Stimulated activated naive B cell treated with anti-CD40 and anti-IgM and Interleukin-4, amounts not matched to agents 10 μg/mL and 1 μg/mL and 100 μg/mL, for 72 hours (primary cell): ENCODE measurements around the gene FOXD1.
"Not testable (repeated sequence)": the region's sequence is repeated elsewhere in the genome, so short reads cannot be mapped to it uniquely, and the experiment has no call there.

Source experiments
- ATAC-seq, 2 donors: fragments of 150-1000 bp; cut with Tn5 transposase; replicated peaks; 2 replicates each; pipeline ENCODE4 v1.10.0; 2021; ENCODE audit warnings: moderate library complexity in 1 of 2
- DNase-seq: peaks from one replicate; pipeline ENCODE4 v3.0.0; 2021
- H3K27ac Mint-ChIP-seq: one replicate; pipeline ENCODE4 v1.8.0; 2022; ENCODE audit warnings: mild to moderate bottlenecking, mixed read lengths
- H3K27me3 Mint-ChIP-seq, 2 donors: one replicate each; pipeline ENCODE4 v1.8.0; 2022; ENCODE audit warnings: mixed read lengths in 2 of 2
- H3K36me3 Mint-ChIP-seq, 2 donors: one replicate each; pipeline ENCODE4 v1.8.0; 2022; ENCODE audit warnings: mixed read lengths in 2 of 2, mild to moderate bottlenecking in 1 of 2
- H3K4me1 Mint-ChIP-seq, 2 donors: one replicate each; pipeline ENCODE4 v1.8.0; 2022; ENCODE audit warnings: mixed read lengths in 2 of 2, mild to moderate bottlenecking in 1 of 2
- H3K4me3 Mint-ChIP-seq, 2 donors: one replicate each; pipeline ENCODE4 v1.8.0; 2022; ENCODE audit warnings: mild to moderate bottlenecking in 2 of 2, mixed read lengths in 2 of 2, moderate library complexity in 1 of 2
- H3K9me3 Mint-ChIP-seq, 2 donors: one replicate each; pipeline ENCODE4 v1.8.0; 2022; ENCODE audit warnings: mixed read lengths in 2 of 2, mild to moderate bottlenecking in 1 of 2

Gene FOXD1

GRCh38 chr5:73483676-73484075, 35.1 kb upstream of the FOXD1 start:
- no peak for DNase-seq
- ATAC-seq, result no peak
- H3K4me1 Mint-ChIP-seq, result no peaks in the 10 kb centered on the region
- peaks cover 36 to 39% of the 10 kb centered on the region in 2 donors for H3K27me3 Mint-ChIP-seq
- H3K36me3 Mint-ChIP-seq, result no peaks in the 10 kb centered on the region
- no peak overlapping the region for H3K27ac Mint-ChIP-seq
- H3K4me3 Mint-ChIP-seq, result no peak overlapping the region
- H3K9me3 Mint-ChIP-seq, result no peaks in the 10 kb centered on the region

GRCh38 chr5:73482383-73483136, 34.0 kb upstream of the FOXD1 start:
- no peak overlapping the region for H3K4me3 Mint-ChIP-seq
- DNase-seq (no peak), ATAC-seq (no peak)
- no peak overlapping the region for H3K27ac Mint-ChIP-seq
- no peaks in the 10 kb centered on the region for H3K36me3 Mint-ChIP-seq
- H3K4me1 Mint-ChIP-seq, result no peaks in the 10 kb centered on the region
- H3K9me3 Mint-ChIP-seq, result no peaks in the 10 kb centered on the region
- H3K27me3 Mint-ChIP-seq, result peaks cover 42 to 45% of the 10 kb centered on the region in 2 donors

GRCh38 chr5:73480500-73480899, 31.9 kb upstream of the FOXD1 start:
- H3K27ac Mint-ChIP-seq, result no peak overlapping the region
- H3K36me3 Mint-ChIP-seq, result no peaks in the 10 kb centered on the region
- DNase-seq (no peak), ATAC-seq (no peak)
- peaks cover 29 to 36% of the 10 kb centered on the region in 2 donors for H3K27me3 Mint-ChIP-seq
- H3K4me1 Mint-ChIP-seq, result no peaks in the 10 kb centered on the region
- H3K4me3 Mint-ChIP-seq, result no peak overlapping the region
- no peaks in the 10 kb centered on the region for H3K9me3 Mint-ChIP-seq

GRCh38 chr5:73472116-73472515, 23.5 kb upstream of the FOXD1 start:
- DNase-seq (no peak), ATAC-seq (no peak)
- Mint-ChIP-seq H3K27ac (no peak overlapping the region), H3K4me3 (no peak overlapping the region), H3K4me1 (no peaks in the 10 kb centered on the region), H3K36me3 (no peaks in the 10 kb centered on the region), H3K9me3 (no peaks in the 10 kb centered on the region), H3K27me3 (peaks cover 7 to 26% of the 10 kb centered on the region in 2 donors)

- H3K27ac Mint-ChIP-seq, result no peak overlapping the region
- DNase-seq (no peak), ATAC-seq (no peak)
- no peaks in the 10 kb centered on the region for H3K9me3 Mint-ChIP-seq
- H3K36me3 Mint-ChIP-seq, result no peaks in the 10 kb centered on the region
- peaks cover 7 to 26% of the 10 kb centered on the region in 2 donors for H3K27me3 Mint-ChIP-seq
- H3K4me3 Mint-ChIP-seq, result no peak overlapping the region
- no peaks in the 10 kb centered on the region for H3K4me1 Mint-ChIP-seq
These were observed 23.1 kb upstream of the FOXD1 start for GRCh38 chr5:73471654-73472053.

DNA sequence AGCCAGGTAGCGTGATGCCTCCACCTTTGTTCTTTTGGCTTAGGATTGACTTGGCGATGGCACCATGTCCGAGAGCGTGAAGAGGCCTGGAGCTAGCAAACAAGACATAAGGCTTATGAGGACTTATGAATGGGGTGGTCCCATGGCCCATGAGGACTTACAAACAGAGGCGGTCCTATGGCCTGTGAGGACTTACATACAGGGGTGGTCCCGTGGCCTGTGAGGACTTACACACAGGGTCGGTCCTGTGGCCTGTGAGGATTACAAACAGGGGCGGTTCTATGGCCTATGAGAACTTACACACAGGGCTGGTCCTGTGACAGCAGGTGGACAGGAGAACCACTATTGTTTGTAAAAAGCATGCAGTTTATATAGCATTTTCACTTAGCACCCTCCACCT, 21.3 kb upstream of the FOXD1 start:
- H3K27ac Mint-ChIP-seq, result no peak overlapping the region
- ATAC-seq, result no peak

DNA sequence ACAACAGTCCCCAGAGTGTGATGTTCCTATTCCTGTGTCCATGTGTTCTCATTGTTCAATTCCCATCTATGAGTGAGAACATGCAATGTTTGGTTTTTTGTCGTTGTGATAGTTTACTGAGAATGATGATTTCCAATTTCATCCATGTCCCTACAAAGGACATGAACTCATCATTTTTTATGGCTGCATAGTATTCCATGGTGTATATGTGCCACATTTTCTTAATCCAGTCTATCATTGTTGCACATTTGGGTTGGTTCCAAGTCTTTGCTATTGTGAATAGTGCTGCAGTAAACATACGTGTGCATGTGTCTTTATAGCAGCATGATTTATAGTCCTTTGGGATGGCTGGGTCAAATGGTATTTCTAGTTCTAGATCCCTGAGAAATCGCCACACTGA, 20.1 kb upstream of the FOXD1 start:
- H3K27ac Mint-ChIP-seq, H3K9me3 Mint-ChIP-seq, H3K36me3 Mint-ChIP-seq, H3K4me3 Mint-ChIP-seq, DNase-seq, ATAC-seq, H3K4me1 Mint-ChIP-seq: not testable (repeated sequence)
- H3K27me3 Mint-ChIP-seq, result peaks cover 19 to 47% of the 10 kb centered on the region in 2 donors

More for the DNA sequence above, 21.3 kb upstream of the FOXD1 start:
- Mint-ChIP-seq H3K4me3 (no peak overlapping the region), H3K36me3 (no peaks in the 10 kb centered on the region), H3K4me1 (no peaks in the 10 kb centered on the region), H3K9me3 (no peaks in the 10 kb centered on the region), H3K27me3 (peaks cover 15 to 39% of the 10 kb centered on the region in 2 donors)
- DNase-seq, result no peak

DNA sequence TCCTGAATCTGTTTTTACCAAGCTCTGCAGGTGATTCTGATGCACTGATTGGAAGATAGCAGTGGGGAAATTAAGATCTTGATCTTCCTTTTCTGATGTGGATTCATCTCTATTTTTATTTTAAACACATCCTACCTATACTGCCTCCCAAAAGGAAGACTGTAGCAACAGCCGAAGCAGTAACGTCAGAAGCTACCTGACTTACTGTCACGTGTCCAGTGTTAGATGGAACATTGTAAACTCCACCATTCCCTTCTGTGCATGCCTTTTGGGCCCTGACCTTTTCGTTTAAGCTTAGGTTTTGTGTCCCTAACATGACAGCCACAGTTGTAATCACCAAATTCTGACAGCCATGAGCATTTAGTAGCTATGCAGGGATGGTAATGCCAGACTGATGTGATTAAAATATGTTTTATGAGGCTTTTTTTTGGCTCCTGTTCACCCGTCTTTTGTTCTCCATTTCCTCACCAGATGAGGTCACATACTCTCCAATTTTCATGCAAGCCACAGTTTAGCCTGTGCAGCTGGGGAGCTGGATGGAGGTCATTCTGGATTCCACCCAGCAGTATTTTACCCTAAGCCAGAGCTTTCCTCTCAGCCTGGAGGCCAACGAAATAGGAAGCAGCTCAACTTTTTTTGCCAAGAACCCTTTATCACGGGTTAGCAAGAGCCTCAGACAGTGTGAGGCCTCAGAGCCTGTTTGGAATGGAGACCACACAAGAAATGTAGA, 15.6 kb upstream of the FOXD1 start:
- ATAC-seq (no peak), DNase-seq (no peak)
- Mint-ChIP-seq H3K4me3 (no peak overlapping the region), H3K36me3 (no peaks in the 10 kb centered on the region), H3K4me1 (no peaks in the 10 kb centered on the region), H3K27ac (no peak overlapping the region), H3K27me3 (peaks cover 30 to 35% of the 10 kb centered on the region in 2 donors), H3K9me3 (no peaks in the 10 kb centered on the region)

GRCh38 chr5:73460133-73460532, 11.6 kb upstream of the FOXD1 start:
- Mint-ChIP-seq H3K36me3 (no peaks in the 10 kb centered on the region), H3K27ac (no peak overlapping the region), H3K4me1 (no peaks in the 10 kb centered on the region), H3K9me3 (peaks cover 0 to 4% of the 10 kb centered on the region in 2 donors), H3K27me3 (peaks cover 45 to 60% of the 10 kb centered on the region in 2 donors), H3K4me3 (no peak overlapping the region)
- ATAC-seq, result no peak
- no peak for DNase-seq

GRCh38 chr5:73459366-73459765, 10.8 kb upstream of the FOXD1 start:
- no peaks in the 10 kb centered on the region for H3K36me3 Mint-ChIP-seq
- H3K27me3 Mint-ChIP-seq, result peaks cover 45 to 56% of the 10 kb centered on the region in 2 donors
- DNase-seq (no peak), ATAC-seq (no peak)
- peaks cover 0 to under 1% of the 10 kb centered on the region in 2 donors for H3K4me1 Mint-ChIP-seq
- peaks cover 0 to 4% of the 10 kb centered on the region in 2 donors for H3K9me3 Mint-ChIP-seq
- no peak overlapping the region for H3K4me3 Mint-ChIP-seq
- no peak overlapping the region for H3K27ac Mint-ChIP-seq

GRCh38 chr5:73456462-73456861, 7.9 kb upstream of the FOXD1 start:
- H3K27ac Mint-ChIP-seq, H3K4me3 Mint-ChIP-seq, DNase-seq, H3K9me3 Mint-ChIP-seq, H3K36me3 Mint-ChIP-seq, H3K4me1 Mint-ChIP-seq, ATAC-seq: not testable (repeated sequence)
- peaks cover 61 to 78% of the 10 kb centered on the region in 2 donors for H3K27me3 Mint-ChIP-seq

- H3K9me3 Mint-ChIP-seq, result peaks cover 1 to 13% of the 10 kb centered on the region in 2 donors
- peak; percentile 69 to 80 for ATAC-seq
- no peak overlapping the region for H3K4me3 Mint-ChIP-seq
- no peak overlapping the region for H3K27ac Mint-ChIP-seq
- no peak for DNase-seq
- H3K36me3 Mint-ChIP-seq, result no peaks in the 10 kb centered on the region
- peaks cover 3 to 9% of the 10 kb centered on the region in 2 donors for H3K4me1 Mint-ChIP-seq
- H3K27me3 Mint-ChIP-seq, result peaks cover 57 to 77% of the 10 kb centered on the region in 2 donors
These were observed 5.9 kb upstream of the FOXD1 start for GRCh38 chr5:73454379-73455036.

- H3K9me3 Mint-ChIP-seq, result peaks cover 1 to 13% of the 10 kb centered on the region in 2 donors
- peaks cover 0 to 1% of the 10 kb centered on the region in 2 donors for H3K36me3 Mint-ChIP-seq
- H3K27ac Mint-ChIP-seq, result no peak overlapping the region
- ATAC-seq, result no peak
- peaks cover 8 to 28% of the 10 kb centered on the region in 2 donors for H3K4me1 Mint-ChIP-seq
- peaks cover 54 to 78% of the 10 kb centered on the region in 2 donors for H3K27me3 Mint-ChIP-seq
- H3K4me3 Mint-ChIP-seq, result no peak overlapping the region
- no peak for DNase-seq
These were observed 3.6 kb upstream of the FOXD1 start for GRCh38 chr5:73452215-73452614.

GRCh38 chr5:73451224-73452130, 2.9 kb upstream of the FOXD1 start:
- Mint-ChIP-seq H3K9me3 (peaks cover 1 to 9% of the 10 kb centered on the region in 2 donors), H3K27me3 (peaks cover 48 to 76% of the 10 kb centered on the region in 2 donors), H3K4me3 (no peak overlapping the region), H3K4me1 (peaks cover 8 to 32% of the 10 kb centered on the region in 2 donors), H3K27ac (no peak overlapping the region), H3K36me3 (peaks cover 0 to 1% of the 10 kb centered on the region in 2 donors)
- ATAC-seq (no peak), DNase-seq (no peak)
